HepG2 (cell line): ENCODE data around the gene PXK. TPM values are rescaled to one million over a fixed set of nuclear protein-coding genes. Genes with fewer than 3 reads are reported as not detected.

ENCODE experiments used
- FOSL2 ChIP-seq: sonication (generic); formaldehyde crosslinking; IDR thresholded peaks from 2 replicates; pipeline ENCODE4 v1.4.0; 2020; ENCODE audit warnings: missing genetic modification reagents
- FOXK1 ChIP-seq: sonication (generic); formaldehyde crosslinking; IDR thresholded peaks from 2 replicates; pipeline ENCODE4 v1.4.0; 2020; ENCODE audit warnings: low read depth, missing genetic modification reagents, borderline replicate concordance
- KLF9 ChIP-seq: IDR thresholded peaks from 2 replicates; pipeline ENCODE4 v1.6.1; 2016; ENCODE audit warnings: low read depth
- LCORL ChIP-seq, 2 experiments: fragments of 450-650 bp in 1 of 2; sonication (generic) in 1 of 2; formaldehyde crosslinking in 1 of 2; IDR thresholded peaks; 2 replicates each; pipeline versions ENCODE4 v1.5.0 to v1.6.1; 2017 to 2020; ENCODE audit warnings: antibody characterized with exemption in 1 of 2, missing genetic modification reagents in 1 of 2
- MLLT10 ChIP-seq: sonication (generic); formaldehyde crosslinking; IDR thresholded peaks from 2 replicates; pipeline ENCODE4 v1.4.0; 2020; ENCODE audit warnings: missing genetic modification reagents
- NBN ChIP-seq: fragments of 450-650 bp; conservative IDR thresholded peaks from 2 replicates; pipeline ENCODE4 v1.6.1; 2017
- NFIB ChIP-seq: sonication (generic); formaldehyde crosslinking; IDR thresholded peaks from 2 replicates; pipeline ENCODE4 v1.9.0; 2021; ENCODE audit warnings: missing genetic modification reagents, mild to moderate bottlenecking, borderline replicate concordance
- PTBP1 ChIP-seq: fragments of 200-400 bp; formaldehyde crosslinking; IDR thresholded peaks from 2 replicates; pipeline ENCODE4 v1.6.1; 2018; ENCODE audit warnings: low read length, low read depth; ENCODE audit not compliant: poor library complexity, severe bottlenecking
- RBAK ChIP-seq: sonication (generic); formaldehyde crosslinking; IDR thresholded peaks from 2 replicates; pipeline ENCODE4 v1.5.1; 2020; ENCODE audit warnings: mild to moderate bottlenecking, missing genetic modification reagents
- ZBTB37 ChIP-seq: sonication (generic); formaldehyde crosslinking; IDR thresholded peaks from 2 replicates; pipeline ENCODE4 v1.4.0; 2020; ENCODE audit warnings: mild to moderate bottlenecking, missing genetic modification reagents
- ZFY ChIP-seq: sonication (generic); formaldehyde crosslinking; IDR thresholded peaks from 2 replicates; pipeline ENCODE4 v1.4.0; 2020; ENCODE audit warnings: missing genetic modification reagents
- ZNF143 ChIP-seq: sonication (generic); formaldehyde crosslinking; IDR thresholded peaks from 2 replicates; pipeline ENCODE4 v1.4.0; 2020; ENCODE audit warnings: missing genetic modification reagents
- ZNF333 ChIP-seq: sonication (generic); formaldehyde crosslinking; IDR thresholded peaks from 2 replicates; pipeline ENCODE4 v1.4.0; 2020; ENCODE audit warnings: mild to moderate bottlenecking, missing genetic modification reagents, borderline replicate concordance
- ZNF546 ChIP-seq: sonication (generic); formaldehyde crosslinking; conservative IDR thresholded peaks from 2 replicates; pipeline ENCODE4 v1.8.1; 2023; ENCODE audit warnings: mild to moderate bottlenecking, missing genetic modification reagents
- ZNF567 ChIP-seq: sonication (generic); formaldehyde crosslinking; IDR thresholded peaks from 2 replicates; pipeline ENCODE4 v1.8.1; 2023; ENCODE audit warnings: mild to moderate bottlenecking, missing genetic modification reagents, borderline replicate concordance
- ZNF589 ChIP-seq: sonication (generic); formaldehyde crosslinking; conservative IDR thresholded peaks from 2 replicates; pipeline ENCODE4 v1.8.0; 2022; ENCODE audit warnings: mild to moderate bottlenecking, moderate library complexity, missing genetic modification reagents
- ZNF678 ChIP-seq: sonication (generic); formaldehyde crosslinking; IDR thresholded peaks from 2 replicates; pipeline ENCODE4 v1.4.0; 2020; ENCODE audit warnings: mild to moderate bottlenecking, missing genetic modification reagents
- ZNF841 ChIP-seq: sonication (generic); formaldehyde crosslinking; IDR thresholded peaks from 2 replicates; pipeline ENCODE4 v1.8.1; 2023; ENCODE audit warnings: missing genetic modification reagents, borderline replicate concordance
- ZZZ3 ChIP-seq: sonication (generic); formaldehyde crosslinking; IDR thresholded peaks from 2 replicates; pipeline ENCODE4 v1.4.0; 2020; ENCODE audit warnings: missing genetic modification reagents, mild to moderate bottlenecking, borderline replicate concordance
- polyA plus RNA-seq, 8 experiments: library from polyadenylated mRNA; depleted of rRNA in 3 of 8; stranded (reverse) in 7 of 8; unstranded in 1 of 8; fragments of >200 nt; fragmentation: Illumina TruSeq in 4 of 8; extraction: Trizol in 4 of 8; gene quantifications; 2 replicates each; pipeline versions ENCODE4 v1.2.1 to v1.2.3, GENCODE V29; 2011 to 2016; ENCODE audit warnings: low read depth in 4 of 8, missing spikeins in 1 of 8, mixed read lengths in 1 of 8; ENCODE audit not compliant: insufficient read depth in 1 of 8
- total RNA-seq, 5 experiments: library from RNA; depleted of rRNA; stranded (reverse); fragments of >200 nt; fragmentation: Illumina TruSeq; extraction: Trizol; gene quantifications; 2 replicates each; pipeline ENCODE4 v1.2.3, GENCODE V29; 2016; ENCODE audit warnings: low read depth in 1 of 5
- TF ChIP-seq, protein P1 (sequence below): sonication (generic); formaldehyde crosslinking; IDR thresholded peaks from 2 replicates; pipeline ENCODE4 v1.4.0; 2020; ENCODE audit warnings: mild to moderate bottlenecking, missing genetic modification reagents

PXK gene
- total and polyA plus RNA-seq, 2 of the 13 experiments (the other 11 are each of a cell fraction or from before 2014, with no cell fraction given): 6.4 to 18.6 TPM

DNA sequence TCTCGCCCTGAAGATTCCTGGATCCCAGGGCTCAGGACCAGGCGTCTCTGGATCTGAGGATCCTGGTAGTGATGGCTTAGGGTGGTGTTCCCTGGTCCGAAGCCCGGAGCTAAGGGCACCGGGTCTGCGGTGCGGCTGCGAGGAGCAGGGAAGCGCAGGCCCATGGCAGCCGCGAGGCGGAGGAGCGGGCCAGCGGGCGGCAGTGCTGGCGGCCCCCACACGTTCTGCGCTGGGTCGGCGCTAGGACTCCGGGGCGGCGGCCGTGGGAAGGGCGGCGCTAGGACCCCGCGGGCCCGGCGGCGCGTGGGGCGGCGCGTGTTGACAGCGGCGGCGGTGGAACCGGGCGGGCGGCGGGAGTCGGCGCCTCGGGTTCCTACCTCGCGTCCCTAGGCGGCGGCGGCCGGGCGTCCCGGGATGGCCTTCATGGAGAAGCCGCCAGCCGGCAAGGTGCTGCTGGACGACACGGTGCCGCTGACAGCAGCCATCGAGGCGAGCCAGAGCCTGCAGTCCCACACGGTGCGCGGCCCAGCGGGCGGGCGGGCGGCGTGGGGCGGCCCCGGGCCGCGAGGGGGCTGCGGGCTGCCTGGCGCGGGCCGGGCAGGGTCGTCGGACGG lies at the start of gene PXK (continued):
- TF ChIP-seq ZNF678 (CRISPR knock-in tag): no peak
- TF ChIP-seq, protein P1, sequence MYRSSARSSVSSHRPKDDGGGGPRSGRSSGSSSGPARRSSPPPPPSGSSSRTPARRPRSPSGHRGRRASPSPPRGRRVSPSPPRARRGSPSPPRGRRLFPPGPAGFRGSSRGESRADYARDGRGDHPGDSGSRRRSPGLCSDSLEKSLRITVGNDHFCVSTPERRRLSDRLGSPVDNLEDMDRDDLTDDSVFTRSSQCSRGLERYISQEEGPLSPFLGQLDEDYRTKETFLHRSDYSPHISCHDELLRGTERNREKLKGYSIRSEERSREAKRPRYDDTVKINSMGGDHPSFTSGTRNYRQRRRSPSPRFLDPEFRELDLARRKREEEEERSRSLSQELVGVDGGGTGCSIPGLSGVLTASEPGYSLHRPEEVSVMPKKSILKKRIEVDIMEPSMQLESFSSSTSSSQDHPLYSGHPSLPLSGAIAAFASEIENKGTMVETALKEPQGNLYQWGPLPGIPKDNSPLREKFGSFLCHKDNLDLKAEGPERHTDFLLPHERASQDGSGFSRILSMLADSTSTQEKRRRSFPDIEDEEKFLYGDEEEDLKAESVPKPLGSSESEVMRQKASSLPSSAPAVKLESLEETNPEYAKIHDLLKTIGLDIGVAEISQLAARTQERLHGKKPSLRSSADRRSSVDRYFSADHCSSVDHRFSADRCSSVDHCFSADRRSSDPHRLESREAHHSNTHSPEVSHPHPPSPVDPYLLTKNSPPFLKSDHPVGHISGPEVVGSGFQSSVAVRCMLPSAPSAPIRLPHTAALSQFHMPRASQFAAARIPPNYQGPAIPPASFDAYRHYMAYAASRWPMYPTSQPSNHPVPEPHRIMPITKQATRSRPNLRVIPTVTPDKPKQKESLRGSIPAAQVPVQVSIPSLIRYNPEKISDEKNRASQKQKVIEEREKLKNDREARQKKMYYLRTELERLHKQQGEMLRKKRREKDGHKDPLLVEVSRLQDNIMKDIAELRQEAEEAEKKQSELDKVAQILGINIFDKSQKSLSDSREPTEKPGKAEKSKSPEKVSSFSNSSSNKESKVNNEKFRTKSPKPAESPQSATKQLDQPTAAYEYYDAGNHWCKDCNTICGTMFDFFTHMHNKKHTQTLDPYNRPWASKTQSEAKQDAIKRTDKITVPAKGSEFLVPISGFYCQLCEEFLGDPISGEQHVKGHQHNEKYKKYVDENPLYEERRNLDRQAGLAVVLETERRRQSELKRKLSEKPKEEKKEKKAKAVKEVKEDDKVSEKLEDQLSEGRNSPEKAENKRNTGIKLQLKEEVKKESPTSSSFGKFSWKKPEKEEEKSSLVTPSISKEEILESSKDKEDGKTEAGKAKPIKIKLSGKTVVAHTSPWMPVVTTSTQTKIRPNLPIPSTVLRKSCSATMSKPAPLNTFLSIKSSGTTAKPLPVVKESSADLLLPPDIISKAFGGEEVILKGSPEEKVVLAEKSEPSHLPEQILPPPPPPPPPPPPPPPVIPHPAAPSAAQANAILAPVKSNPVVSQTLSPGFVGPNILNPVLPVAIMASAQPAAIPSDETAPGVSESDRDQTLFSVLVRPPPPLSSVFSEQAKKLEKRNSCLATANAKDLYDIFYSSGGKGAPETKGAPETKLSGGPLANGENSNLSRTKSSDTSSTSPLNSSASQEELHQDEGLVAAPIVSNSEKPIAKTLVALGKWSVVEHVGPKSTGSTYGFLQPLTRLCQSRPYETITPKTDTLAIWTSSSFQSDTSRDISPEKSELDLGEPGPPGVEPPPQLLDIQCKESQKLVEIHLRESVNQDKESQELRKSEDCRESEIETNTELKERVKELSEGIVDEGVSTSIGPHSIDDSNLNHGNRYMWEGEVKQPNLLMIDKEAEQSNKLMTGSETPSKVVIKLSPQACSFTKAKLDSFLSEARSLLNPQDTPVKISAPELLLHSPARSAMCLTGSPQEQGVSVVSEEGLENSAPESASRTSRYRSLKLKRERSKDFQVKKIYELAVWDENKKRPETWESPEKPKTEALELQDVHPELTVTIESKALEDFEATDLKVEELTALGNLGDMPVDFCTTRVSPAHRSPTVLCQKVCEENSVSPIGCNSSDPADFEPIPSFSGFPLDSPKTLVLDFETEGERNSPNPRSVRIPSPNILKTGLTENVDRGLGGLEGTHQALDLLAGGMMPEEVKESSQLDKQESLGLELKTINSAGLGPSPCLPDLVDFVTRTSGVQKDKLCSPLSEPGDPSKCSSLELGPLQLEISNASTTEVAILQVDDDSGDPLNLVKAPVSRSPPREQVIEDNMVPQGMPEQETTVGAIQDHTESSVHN (CRISPR knock-in tag): no peak
- TF ChIP-seq NFIB (CRISPR knock-in tag): no peak
- TF ChIP-seq MLLT10 (CRISPR knock-in tag): no peak
- TF ChIP-seq ZNF589 (CRISPR knock-in tag): no peak
- no peak for TF ChIP-seq ZNF143 (CRISPR knock-in tag)
- TF ChIP-seq ZNF546: no peak
- peak; percentile 18; the same call in 1 of the 2 replicates for TF ChIP-seq FOXK1
- peak; percentile 76 for TF ChIP-seq ZFY (CRISPR knock-in tag)
- no peak for TF ChIP-seq NBN
- 0 out of 2 replicates have a peak, but pooled peaks have one; percentile 61 for TF ChIP-seq ZNF841 (CRISPR knock-in tag)
- TF ChIP-seq ZBTB37 (CRISPR knock-in tag): no peak
- TF ChIP-seq PTBP1: no peak
- no peak for TF ChIP-seq RBAK
- no peak; the same call in 1 of the 2 replicates for TF ChIP-seq ZNF567 (CRISPR knock-in tag)
- no peak for TF ChIP-seq ZZZ3
- TF ChIP-seq KLF9 (CRISPR knock-in tag): no peak
- no peak for TF ChIP-seq LCORL (IDR thresholded peaks at IDR 0.05)
- no peak for TF ChIP-seq LCORL (CRISPR knock-in tag; IDR thresholded peaks at IDR 0.05)
- TF ChIP-seq FOSL2: no peak
- TF ChIP-seq ZNF333 (CRISPR knock-in tag): no peak
